Stomach (tissue), 4 donors: ENCODE results near the gene RGS21.

Experiments used
- CTCF ChIP-seq, 7 experiments: fragments of 450-650 bp in 4 of 7; fragments of 200-600 bp in 3 of 7; sonication (generic) in 3 of 7; IDR thresholded peaks; one replicate each; pipeline ENCODE4 v1.5.1; 2016 to 2019; ENCODE audit warnings: antibody characterized with exemption in 7 of 7, control low read depth in 2 of 7, mild to moderate bottlenecking in 1 of 7
- POLR2AphosphoS5 ChIP-seq, 3 donors: sonication (generic); formaldehyde crosslinking; IDR thresholded peaks; one replicate each; pipeline ENCODE4 v1.6.1; 2016; ENCODE audit warnings: antibody characterized with exemption in 3 of 3

GRCh38 chr1:192316942-192317450, at the start of gene RGS21:
- TF ChIP-seq POLR2AphosphoS5 (IDR thresholded peaks at IDR 0.05) (no peak), CTCF (IDR thresholded peaks at IDR 0.05) (no peak)
